CD4-positive, alpha-beta T cell treated with Interferon alpha-2 for 1 hour (primary cell): ENCODE data around the gene LBX2.

ENCODE experiments used
- DNase-seq, 2 donors: peaks; one replicate each; pipeline ENCODE4 v3.0.0-alpha.2; 2020 to 2022

The LBX2 gene

DNA sequence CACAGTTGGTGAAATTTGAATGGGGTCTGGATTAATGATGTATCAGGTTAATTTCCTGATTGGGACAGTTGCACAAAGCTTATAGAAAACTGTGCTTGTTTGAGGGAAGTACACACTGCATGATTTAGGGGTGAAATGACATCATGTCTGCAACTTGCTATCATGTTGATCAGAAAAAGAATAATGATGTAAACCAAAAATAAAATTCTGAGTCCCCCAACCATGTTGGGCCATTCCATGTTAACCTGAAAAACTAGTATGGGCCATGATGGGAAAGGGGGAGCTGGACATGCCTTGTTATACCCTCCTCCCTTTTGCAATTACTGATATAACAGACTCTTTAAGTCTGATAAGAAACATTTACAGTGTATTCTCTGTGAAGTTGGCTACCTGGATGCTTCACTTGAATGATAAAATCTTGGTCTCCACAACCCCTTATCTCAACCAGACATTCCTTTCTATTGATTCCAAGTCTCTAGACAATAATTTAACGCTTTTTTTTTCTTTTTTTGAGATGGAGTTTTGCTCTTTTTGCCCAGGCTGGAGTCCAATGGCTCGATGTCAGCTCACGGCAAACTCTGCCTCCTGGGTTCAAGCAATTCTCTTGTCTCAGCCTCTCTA is 48.7 kb downstream of the LBX2 start:
- DNase-seq, result no peak

DNA sequence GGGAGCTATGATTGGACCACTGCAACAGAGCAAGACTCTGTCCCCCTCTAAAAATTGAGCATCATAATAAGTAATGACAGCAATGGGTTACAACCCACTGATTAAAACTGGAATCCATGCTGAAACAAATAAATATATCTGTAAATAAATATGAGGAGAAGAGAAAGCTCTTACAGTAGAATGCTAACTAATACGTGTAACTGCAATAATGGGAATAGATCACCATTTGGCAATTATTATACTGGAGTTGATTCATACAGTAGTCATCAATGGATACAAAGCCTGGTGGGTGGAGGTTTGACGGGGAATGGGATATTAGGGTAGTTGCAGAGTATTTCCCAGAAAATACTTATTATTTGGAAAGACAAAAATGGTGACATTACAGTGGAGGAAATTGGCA is 50.6 kb downstream of the LBX2 start:
- no peak for DNase-seq
